Measurements from ENCODE around the gene SLC38A10.
"Not testable (repeated sequence)": the region's sequence is repeated elsewhere in the genome, so short reads cannot be mapped to it uniquely, and the experiment has no call there.

SLC38A10 gene

DNA sequence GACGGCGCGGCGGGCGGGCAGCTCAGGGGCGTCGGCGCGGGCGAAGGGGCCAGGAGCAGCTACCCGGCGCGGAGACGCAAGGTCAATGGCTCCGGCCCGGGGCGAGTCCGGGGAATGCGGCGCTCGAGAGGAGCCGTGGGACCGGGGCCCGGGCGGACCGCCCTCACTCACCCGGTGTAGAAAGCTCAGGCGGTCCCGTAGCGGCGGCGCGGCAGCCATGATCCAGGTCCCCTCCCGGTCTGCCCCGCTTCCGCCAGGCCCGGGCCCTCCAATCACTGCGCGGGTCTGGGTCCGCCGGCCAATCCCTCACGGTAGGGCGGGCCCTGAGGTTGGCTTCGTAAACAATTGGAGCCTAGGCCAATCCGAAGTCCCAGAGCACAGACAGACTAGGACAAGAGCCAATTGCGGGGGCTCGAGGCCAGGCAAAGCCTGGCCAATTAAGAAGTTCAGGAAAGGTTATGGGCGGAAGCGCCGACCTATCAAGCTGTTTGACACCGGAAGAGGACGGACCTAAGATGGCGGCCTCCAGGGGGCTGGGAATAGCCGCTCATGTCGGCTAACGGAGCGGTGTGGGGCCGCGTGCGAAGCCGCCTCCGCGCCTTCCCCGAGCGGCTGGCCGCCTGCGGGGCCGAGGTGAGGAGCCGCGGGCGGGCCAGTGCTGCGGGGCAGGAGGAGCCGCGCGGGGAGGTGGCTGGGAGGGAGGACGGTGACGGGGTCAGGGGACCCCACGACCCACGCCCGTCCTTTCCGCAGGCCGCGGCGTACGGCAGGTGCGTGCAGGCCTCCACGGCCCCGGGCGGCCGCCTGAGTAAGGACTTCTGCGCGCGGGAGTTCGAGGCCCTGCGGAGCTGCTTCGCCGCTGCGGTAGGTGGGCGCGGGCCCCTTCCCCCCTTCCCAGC lies 56.0 kb downstream of the SLC38A10 start, which contains the start of the genes NDUFAF8 and TEPSIN:
TSS of gene NDUFAF8 (plus strand) at position 504 of the 899 bp plus-strand sequence. CDS start at position 550, 46 bp downstream.
TSS of gene TEPSIN (minus strand) at position 241 of the 899 bp plus-strand sequence. CDS start at position 219, 22 bp downstream.
- DNase-seq: peak; percentile 89

- no peak for DNase-seq
Observed at GRCh38 chr17:81238490-81238814, 56.7 kb downstream of the SLC38A10 start.

- no peak for DNase-seq
Observed at GRCh38 chr17:81237591-81238489, 57.3 kb downstream of the SLC38A10 start.

DNA sequence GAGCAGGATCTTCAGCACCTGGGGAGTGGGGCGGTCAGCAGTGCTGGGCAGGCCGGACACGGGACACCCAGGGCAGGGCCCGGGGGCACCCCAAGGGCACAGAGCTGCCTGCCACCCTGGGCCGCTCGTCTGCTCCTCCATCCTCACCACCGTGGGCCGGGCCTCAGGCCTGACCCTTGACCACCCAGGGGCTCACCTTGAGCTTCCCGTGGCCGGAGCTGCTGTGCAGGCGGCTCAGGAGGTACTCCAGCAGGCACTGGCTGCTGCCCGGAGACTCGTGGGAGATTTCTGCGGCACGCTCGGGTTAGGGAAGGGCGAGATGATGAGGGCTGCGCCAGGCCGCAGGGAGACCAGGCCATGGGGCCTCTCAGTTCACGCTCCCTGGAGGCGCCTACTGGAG lies 58.3 kb downstream of the SLC38A10 start:
- no peak for DNase-seq

DNA sequence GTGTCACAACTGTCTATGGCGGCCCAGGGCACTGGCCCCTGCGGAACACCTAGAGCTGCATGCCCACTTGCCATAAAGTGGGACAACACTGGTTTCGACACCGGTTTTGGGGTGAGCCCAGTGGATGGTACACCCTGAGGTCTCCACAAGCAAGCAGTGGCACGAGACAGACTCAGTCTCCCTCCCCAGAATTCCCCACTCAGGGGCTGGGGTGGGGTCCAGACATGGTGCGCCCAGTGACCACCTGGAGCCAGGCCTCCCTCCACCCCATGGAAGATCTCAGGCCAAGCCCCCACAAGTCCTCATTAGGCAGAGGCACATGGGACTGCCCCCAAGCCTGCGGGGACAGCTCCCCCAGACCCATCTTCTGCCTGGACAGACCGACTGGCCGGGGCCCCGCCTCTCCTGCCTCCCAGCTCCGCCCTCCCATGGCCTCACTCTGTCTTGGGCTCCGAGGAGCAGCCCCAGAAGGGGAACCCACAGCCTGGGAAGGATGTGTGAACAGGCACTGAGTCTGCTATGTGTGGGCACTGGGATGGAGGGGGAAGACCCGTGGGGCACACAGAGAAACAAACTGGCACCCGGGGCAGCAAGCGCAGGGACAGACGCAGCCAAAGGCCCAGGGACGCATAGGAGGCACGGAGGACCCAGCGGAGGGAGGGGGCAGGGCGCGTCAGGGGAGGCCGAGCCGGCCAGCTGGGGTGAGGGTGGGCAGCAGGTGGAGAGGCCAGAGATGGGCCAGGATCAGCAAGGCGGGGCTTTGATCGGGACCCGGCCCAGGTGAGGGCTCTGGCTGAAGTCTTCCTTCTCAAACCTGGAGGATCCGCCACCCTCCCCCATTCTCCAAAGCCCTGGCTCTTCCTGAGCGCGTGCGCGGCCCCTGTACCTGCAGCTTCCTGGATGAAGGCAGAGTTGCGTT lies 59.0 kb downstream of the SLC38A10 start:
- no peak for DNase-seq

- DNase-seq: no peak
Observed at GRCh38 chr17:81234940-81235821, 59.9 kb downstream of the SLC38A10 start.

GRCh38 chr17:81234506-81234855 lies 60.6 kb downstream of the SLC38A10 start:
- DNase-seq: no peak

- DNase-seq: no peak
Observed at GRCh38 chr17:81233811-81234505, 61.1 kb downstream of the SLC38A10 start.

DNA sequence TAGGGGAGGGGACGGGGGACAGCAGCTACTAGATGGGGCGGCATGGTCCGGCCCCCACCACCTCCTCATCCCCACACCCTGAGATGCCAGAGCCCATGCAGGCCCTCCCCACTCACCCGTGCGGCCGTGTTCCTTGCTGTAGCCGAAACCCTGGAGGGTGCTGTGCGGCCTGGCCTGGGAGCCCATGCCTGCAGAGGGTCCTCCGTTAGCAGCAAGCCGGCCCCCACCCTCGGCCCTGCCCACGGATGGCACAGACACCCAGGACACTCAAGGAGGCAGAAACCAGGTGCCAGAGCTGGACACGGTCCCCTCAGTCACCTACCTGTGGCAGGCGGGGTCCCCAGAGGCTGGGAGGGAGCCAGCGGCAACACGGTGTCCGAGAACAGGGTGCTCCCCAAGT lies 61.8 kb downstream of the SLC38A10 start:
- no peak for DNase-seq

DNA sequence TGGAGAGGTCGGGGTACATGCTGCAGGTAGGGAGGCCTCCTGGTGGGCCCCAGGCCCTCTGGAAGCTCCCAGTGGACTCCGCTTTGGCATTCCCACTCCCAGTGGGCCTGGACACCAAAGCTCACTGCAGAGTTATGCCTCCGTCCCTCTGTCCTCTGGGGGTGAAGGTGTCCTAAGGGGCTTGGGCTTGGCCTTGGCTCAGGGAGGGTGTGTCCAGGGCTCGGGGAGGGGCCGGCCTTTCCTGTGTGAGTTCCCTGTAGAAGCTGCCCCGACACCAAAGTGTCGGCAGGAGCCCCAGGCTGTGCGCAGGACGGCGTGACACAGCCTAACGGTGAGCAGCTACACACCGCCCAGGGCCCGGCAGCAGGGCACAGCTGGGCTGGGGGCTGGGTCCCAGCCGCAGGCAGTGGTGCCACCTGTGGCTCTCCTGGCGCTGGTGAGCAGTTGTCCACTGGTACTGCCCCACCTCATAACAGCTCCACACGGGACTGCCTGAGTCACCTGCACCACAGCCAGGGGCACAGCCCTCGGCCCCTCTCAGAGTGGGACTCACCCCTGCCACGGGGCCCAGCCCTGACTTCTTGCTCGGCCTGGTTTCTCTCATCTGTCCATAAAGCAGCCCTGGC lies 62.4 kb downstream of the SLC38A10 start:
- no peak for DNase-seq

GRCh38 chr17:81231766-81232581 lies 63.1 kb downstream of the SLC38A10 start:
- no peak for DNase-seq

GRCh38 chr17:81231121-81231645 lies 63.9 kb downstream of the SLC38A10 start:
- DNase-seq: no peak

DNA sequence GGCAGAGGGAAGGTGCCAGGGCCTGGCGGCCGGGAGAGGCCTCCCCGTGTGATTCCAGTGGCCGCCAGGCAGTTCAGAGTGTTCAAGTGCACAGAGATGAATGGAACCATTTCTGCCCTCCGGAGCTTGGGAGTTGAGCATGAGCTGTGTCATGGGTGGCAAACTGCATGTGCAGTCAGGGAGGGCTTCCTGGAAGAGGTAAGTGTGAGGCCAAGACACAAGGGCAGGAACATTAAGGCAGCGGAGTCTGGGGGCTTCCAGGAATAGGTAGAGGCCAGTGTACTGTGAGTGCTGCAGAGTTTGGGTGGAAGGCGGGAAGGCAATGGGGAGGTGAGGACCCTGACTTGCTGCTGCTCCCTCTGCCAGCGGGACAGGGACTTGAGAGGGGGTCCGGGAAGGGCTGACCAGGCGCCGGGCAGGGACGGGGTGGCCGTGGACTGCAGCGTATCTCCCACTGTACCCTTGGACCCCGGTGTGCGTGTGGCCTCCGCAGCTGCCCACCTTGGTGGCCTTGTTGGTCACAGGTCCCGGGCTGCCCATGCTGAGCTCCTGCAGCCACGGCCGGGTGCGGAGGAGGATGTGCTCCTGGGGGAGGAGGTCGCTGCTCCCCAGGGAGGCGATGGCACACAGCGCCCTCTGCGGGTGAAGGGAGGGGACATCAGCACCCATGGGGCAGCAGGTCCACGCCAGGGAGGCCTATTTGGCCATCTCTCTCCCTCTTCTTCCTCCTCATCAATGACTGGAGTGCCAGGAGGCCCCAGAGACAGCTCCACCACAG lies 64.9 kb downstream of the SLC38A10 start:
- DNase-seq: no peak

- DNase-seq: no peak
Observed at GRCh38 chr17:81229666-81229920, 65.5 kb downstream of the SLC38A10 start.

- DNase-seq: no peak
Observed at GRCh38 chr17:81228834-81229665, 66.1 kb downstream of the SLC38A10 start.

DNA sequence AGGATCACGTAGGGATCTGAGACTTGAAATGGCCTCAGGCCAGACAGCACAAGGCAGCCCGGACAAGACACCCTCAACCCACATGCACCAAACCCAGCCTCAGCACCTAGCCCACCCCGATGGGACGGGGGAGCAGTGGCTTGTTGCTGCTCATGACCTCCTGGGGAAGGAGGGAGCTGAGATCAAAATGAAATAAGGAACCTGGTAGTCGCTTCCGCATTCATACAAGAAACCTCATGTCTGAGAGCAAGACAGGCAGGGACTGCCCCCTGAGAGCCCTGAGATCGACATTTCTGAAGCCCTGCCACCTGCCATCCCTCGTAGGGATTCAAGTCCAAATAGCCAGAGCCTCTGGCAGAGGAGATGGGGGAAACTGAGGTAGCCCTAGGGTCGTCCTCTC lies 66.7 kb downstream of the SLC38A10 start:
- DNase-seq: no peak

DNA sequence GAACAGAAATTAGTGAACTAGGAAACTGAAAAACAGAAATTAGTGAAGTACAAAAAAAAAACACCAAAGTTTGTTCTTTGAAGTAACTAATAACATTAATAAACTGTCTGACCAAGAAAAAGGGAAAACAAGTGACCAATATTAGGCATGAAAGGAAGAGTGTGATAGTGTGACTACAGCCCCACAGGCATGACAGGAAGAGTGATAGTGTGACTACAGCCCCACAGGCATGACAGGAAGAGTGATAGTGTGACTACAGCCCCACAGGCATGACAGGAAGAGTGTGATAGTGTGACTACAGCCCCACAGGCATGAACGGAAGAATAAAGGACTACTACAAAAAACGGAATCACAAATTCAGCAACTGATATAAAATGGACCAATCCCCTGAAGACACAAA lies 67.5 kb downstream of the SLC38A10 start:
- DNase-seq: not testable (repeated sequence)

DNA sequence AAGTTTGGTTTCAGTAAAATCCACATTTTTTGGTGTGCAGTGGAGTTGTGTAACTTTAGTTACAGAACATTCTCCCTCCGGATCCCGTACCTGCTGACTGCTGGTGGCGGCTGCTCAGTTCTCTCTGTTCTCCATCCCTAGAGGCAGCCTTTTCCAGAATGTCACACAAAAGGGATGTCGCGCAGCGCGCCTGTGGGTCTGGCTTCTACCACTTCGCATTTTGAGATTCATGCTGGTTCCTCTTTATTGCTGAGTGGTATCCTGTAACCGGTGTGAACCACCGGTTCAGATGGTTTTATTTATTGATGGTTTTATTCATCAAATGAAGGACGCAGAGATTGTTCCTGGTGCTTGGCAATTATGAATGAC lies 71.4 kb downstream of the SLC38A10 start:
- DNase-seq: no peak
